ENCODE data around the gene OGFR. TPM values are rescaled to one million over a fixed set of nuclear protein-coding genes. Genes with fewer than 3 reads are reported as not detected.

OGFR gene
- total RNA-seq, 1 experiment from 2014 or later: 84.7 TPM

DNA sequence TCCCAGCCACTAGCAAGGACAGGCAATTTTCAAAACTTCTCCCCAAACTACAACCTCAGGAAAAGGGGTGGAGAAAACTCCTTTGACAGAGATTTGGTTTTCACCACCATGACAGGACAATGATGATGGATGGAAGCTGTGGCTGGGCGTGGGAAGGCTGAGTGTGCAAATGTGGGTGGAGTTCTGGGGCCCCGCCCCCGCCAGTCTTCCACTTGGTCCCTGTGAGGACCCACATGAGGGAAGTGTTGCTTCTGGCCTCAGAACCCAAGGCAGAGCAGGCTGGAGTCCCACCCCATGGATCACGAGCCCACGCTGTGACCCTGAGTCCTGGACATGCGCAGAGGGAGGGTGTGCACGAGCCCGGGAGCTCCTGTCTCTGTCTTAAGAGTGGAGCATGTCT, 29.9 kb upstream of the OGFR start:
- H3K9me3 ChIP-seq: 0 out of 2 replicates have a peak, but pooled peaks cover 4% of the 10 kb centered on the region
- no peaks in the 10 kb centered on the region for H3K36me3 Mint-ChIP-seq (ENCODE audit: insufficient read depth, unreplicated experiment)
- intact Hi-C loops (cut with micrococcal nuclease; ENCODE audit: unreplicated experiment): no loop called here
- H3K27me3 ChIP-seq (replicated peaks; ENCODE audit: control insufficient read depth, insufficient read depth, low read length): peaks cover 2% of the 10 kb centered on the region
- H3K27me3 Mint-ChIP-seq (ENCODE audit: insufficient read depth, unreplicated experiment): peaks cover 10% of the 10 kb centered on the region
- H3K4me1 Mint-ChIP-seq (ENCODE audit: low read depth, unreplicated experiment): peaks cover 7% of the 10 kb centered on the region
- H3K9me3 Mint-ChIP-seq (ENCODE audit: unreplicated experiment): peaks cover 11% of the 10 kb centered on the region
- H3K4me3 ChIP-seq (ENCODE audit: low read depth, low read length): no peak overlapping the region
- no peak overlapping the region for H3K27ac Mint-ChIP-seq (ENCODE audit: unreplicated experiment)
- H3K4me1 ChIP-seq: no peaks in the 10 kb centered on the region
- BruUV-seq (replicated peaks): no TSS peak
- no peak for DNase-seq
- ChIA-PET CTCF (no interaction called here), POLR2A (no interaction called here)
- H3K36me3 ChIP-seq (ENCODE audit: control insufficient read depth, insufficient read depth, low read length): no peaks in the 10 kb centered on the region
- no peak overlapping the region for H3K4me3 Mint-ChIP-seq (ENCODE audit: unreplicated experiment)
- TF ChIP-seq, protein P1, sequence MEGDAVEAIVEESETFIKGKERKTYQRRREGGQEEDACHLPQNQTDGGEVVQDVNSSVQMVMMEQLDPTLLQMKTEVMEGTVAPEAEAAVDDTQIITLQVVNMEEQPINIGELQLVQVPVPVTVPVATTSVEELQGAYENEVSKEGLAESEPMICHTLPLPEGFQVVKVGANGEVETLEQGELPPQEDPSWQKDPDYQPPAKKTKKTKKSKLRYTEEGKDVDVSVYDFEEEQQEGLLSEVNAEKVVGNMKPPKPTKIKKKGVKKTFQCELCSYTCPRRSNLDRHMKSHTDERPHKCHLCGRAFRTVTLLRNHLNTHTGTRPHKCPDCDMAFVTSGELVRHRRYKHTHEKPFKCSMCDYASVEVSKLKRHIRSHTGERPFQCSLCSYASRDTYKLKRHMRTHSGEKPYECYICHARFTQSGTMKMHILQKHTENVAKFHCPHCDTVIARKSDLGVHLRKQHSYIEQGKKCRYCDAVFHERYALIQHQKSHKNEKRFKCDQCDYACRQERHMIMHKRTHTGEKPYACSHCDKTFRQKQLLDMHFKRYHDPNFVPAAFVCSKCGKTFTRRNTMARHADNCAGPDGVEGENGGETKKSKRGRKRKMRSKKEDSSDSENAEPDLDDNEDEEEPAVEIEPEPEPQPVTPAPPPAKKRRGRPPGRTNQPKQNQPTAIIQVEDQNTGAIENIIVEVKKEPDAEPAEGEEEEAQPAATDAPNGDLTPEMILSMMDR (IDR thresholded peaks at IDR 0.05; ENCODE audit: insufficient read depth in 1 of 2, low read depth in 1 of 2, low read length in 1 of 2, severe bottlenecking in 1 of 2, unreplicated experiment in 1 of 2): no peak

DNA sequence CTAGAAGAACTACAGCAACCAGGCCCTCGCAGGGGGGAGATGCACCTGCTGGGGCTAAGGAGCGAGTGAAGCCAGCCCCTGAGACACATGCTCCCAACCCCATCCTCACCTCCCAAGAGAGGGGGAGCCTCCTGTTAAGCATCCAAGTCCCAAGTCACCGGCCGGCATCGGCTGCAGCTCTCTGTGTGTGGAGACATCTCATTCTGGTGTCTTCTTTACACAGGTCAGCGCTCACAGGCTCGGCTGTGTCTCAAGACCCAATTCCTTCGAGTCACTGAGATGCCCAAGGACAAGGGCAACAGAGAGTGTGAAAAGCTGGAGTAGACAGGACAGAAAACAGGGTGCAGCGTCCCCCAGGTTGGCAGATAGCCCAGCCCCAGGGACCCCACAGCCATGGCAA, 29.4 kb upstream of the OGFR start:
- H3K27me3 ChIP-seq (replicated peaks; ENCODE audit: control insufficient read depth, insufficient read depth, low read length): peaks cover 2% of the 10 kb centered on the region
- H3K4me1 ChIP-seq: no peaks in the 10 kb centered on the region
- H3K4me3 ChIP-seq (ENCODE audit: low read depth, low read length): no peak overlapping the region
- peaks cover 10% of the 10 kb centered on the region for H3K27me3 Mint-ChIP-seq (ENCODE audit: insufficient read depth, unreplicated experiment)
- H3K9me3 Mint-ChIP-seq (ENCODE audit: unreplicated experiment): peaks cover 11% of the 10 kb centered on the region
- POLR2A ChIA-PET: no interaction called here
- H3K4me1 Mint-ChIP-seq (ENCODE audit: low read depth, unreplicated experiment): peaks cover 7% of the 10 kb centered on the region
- intact Hi-C loops (cut with micrococcal nuclease; ENCODE audit: unreplicated experiment): no loop called here
- no TSS peak for BruUV-seq (replicated peaks)
- TF ChIP-seq, protein P1 (IDR thresholded peaks at IDR 0.05; ENCODE audit: insufficient read depth in 1 of 2, low read depth in 1 of 2, low read length in 1 of 2, severe bottlenecking in 1 of 2, unreplicated experiment in 1 of 2): no peak
- DNase-seq: no peak
- H3K4me3 Mint-ChIP-seq (ENCODE audit: unreplicated experiment): no peak overlapping the region
- no peaks in the 10 kb centered on the region for H3K36me3 ChIP-seq (ENCODE audit: control insufficient read depth, insufficient read depth, low read length)
- no peak overlapping the region for H3K27ac Mint-ChIP-seq (ENCODE audit: unreplicated experiment)
- H3K36me3 Mint-ChIP-seq (ENCODE audit: insufficient read depth, unreplicated experiment): no peaks in the 10 kb centered on the region
- 0 out of 2 replicates have a peak, but pooled peaks cover 4% of the 10 kb centered on the region for H3K9me3 ChIP-seq
- CTCF ChIA-PET: no interaction called here

DNA sequence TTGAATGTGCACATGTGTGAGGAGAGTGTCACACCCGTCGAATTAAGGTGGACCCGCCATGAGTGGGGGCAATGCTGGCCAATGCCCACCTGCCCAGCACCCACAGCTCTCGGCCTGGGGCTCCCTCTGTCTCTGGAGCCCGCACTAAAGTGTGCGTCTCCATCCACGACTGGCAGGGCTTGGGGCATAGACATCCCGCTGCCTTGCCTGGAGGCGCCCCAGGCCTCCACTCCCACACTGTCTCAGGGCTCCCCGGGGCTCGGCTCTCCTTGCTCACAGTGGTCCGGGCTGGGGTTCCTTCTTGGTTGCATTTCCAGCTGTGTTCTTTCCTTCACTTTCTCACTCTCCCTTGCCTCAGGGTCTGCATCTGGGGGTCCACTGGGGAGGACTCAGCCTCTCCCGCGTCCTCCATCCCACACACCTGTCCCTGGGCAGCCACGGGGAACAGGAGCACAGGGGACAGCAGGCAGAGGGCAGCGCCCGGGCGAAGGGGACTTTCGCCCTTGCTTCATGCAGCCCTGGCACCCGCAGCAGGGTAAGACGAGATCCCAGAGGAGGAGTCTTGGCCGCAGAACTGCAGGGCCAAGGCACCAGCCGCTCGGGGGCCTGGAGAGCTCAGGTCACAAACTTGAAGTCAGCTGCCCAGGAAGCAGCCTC, 28.5 kb upstream of the OGFR start:
- TF ChIP-seq, protein P1 (IDR thresholded peaks at IDR 0.05; ENCODE audit: insufficient read depth in 1 of 2, low read depth in 1 of 2, low read length in 1 of 2, severe bottlenecking in 1 of 2, unreplicated experiment in 1 of 2): no peak
- Mint-ChIP-seq H3K27ac (ENCODE audit: unreplicated experiment) (no peak overlapping the region), H3K27me3 (ENCODE audit: insufficient read depth, unreplicated experiment) (peaks cover 10% of the 10 kb centered on the region), H3K4me1 (ENCODE audit: low read depth, unreplicated experiment) (peaks cover 7% of the 10 kb centered on the region), H3K4me3 (ENCODE audit: unreplicated experiment) (no peak overlapping the region), H3K9me3 (ENCODE audit: unreplicated experiment) (peaks cover 11% of the 10 kb centered on the region), H3K36me3 (ENCODE audit: insufficient read depth, unreplicated experiment) (no peaks in the 10 kb centered on the region)
- no peaks in the 10 kb centered on the region for H3K4me1 ChIP-seq
- H3K4me3 ChIP-seq (ENCODE audit: low read depth, low read length): no peak overlapping the region
- BruUV-seq (replicated peaks): no TSS peak
- 0 out of 2 replicates have a peak, but pooled peaks cover 4% of the 10 kb centered on the region for H3K9me3 ChIP-seq
- POLR2A ChIA-PET: no interaction called here
- peaks cover 2% of the 10 kb centered on the region for H3K27me3 ChIP-seq (replicated peaks; ENCODE audit: control insufficient read depth, insufficient read depth, low read length)
- no peak for DNase-seq
- H3K36me3 ChIP-seq (ENCODE audit: control insufficient read depth, insufficient read depth, low read length): no peaks in the 10 kb centered on the region
- CTCF ChIA-PET: interaction anchor here (1.0 kb wide), 1 partner anchor 15 kb away, joined by 4 read pairs; no protein-coding TSS in a partner anchor
- intact Hi-C loops (cut with micrococcal nuclease; ENCODE audit: unreplicated experiment): no loop called here

Measured in Caco-2 (cell line).